Effector CD4-positive, alpha-beta T cell (primary cell): ENCODE data around the gene CCDC85A.

ENCODE experiments used
- DNase-seq: peaks from one replicate; pipeline ENCODE4 v3.0.0-alpha.2; 2020

Gene CCDC85A

GRCh38 chr2:56376699-56377665 lies 193.2 kb downstream of the CCDC85A start:
- DNase-seq, result no peak

- no peak for DNase-seq
Observed at GRCh38 chr2:56379066-56379465, 195.3 kb downstream of the CCDC85A start.

- DNase-seq, result no peak
Observed at GRCh38 chr2:56380861-56381260, 197.1 kb downstream of the CCDC85A start.

GRCh38 chr2:56382466-56382865 lies 198.7 kb downstream of the CCDC85A start:
- no peak for DNase-seq

GRCh38 chr2:56386657-56387056 lies 202.9 kb downstream of the CCDC85A start:
- no peak for DNase-seq

- no peak for DNase-seq
Observed at GRCh38 chr2:56390644-56391043, 206.9 kb downstream of the CCDC85A start.

GRCh38 chr2:56410140-56410539 lies 226.3 kb downstream of the CCDC85A start:
- no peak for DNase-seq

GRCh38 chr2:56416500-56417176 lies 232.8 kb downstream of the CCDC85A start:
- no peak for DNase-seq
